Thymus (tissue), 11 donors: ENCODE results near the gene RAB34. TPM values are rescaled to one million over a fixed set of nuclear protein-coding genes. Genes with fewer than 3 reads are reported as not detected.
"Not testable (repeated sequence)": the region's sequence is repeated elsewhere in the genome, so short reads cannot be mapped to it uniquely, and the experiment has no call there.

ENCODE experiments used
- DNase-seq, 9 donors: peaks; one replicate each; pipeline ENCODE4 v3.0.0-alpha.2; 2013; ENCODE audit warnings: low spot score in 9 of 9, low read depth in 6 of 9, missing footprints in 1 of 9
- H3K27ac ChIP-seq, 2 donors: one replicate each; pipeline ENCODE4 v1.5.1; 2013; ENCODE audit warnings: control low read depth in 1 of 2, low read depth in 1 of 2, low read length in 1 of 2, mild to moderate bottlenecking in 1 of 2, moderate library complexity in 1 of 2
- H3K27me3 ChIP-seq, 2 donors: one replicate each; pipeline ENCODE4 v1.5.1; 2013; ENCODE audit warnings: low read length in 1 of 2; ENCODE audit not compliant: control insufficient read depth in 2 of 2, insufficient read depth in 1 of 2
- H3K36me3 ChIP-seq, 2 donors: one replicate each; pipeline ENCODE4 v1.5.1; 2013; ENCODE audit warnings: low read length in 1 of 2, mild to moderate bottlenecking in 1 of 2, moderate library complexity in 1 of 2; ENCODE audit not compliant: control insufficient read depth in 2 of 2, insufficient read depth in 2 of 2
- H3K4me1 ChIP-seq, 2 donors: one replicate each; pipeline ENCODE4 v1.5.1; 2013; ENCODE audit warnings: low read length in 2 of 2; ENCODE audit not compliant: control insufficient read depth in 2 of 2, insufficient read depth in 2 of 2
- H3K4me3 ChIP-seq, 2 donors: one replicate each; pipeline ENCODE4 v1.5.1; 2013; ENCODE audit warnings: low read length in 2 of 2, control low read depth in 1 of 2, mild to moderate bottlenecking in 1 of 2
- H3K9me3 ChIP-seq, 2 donors: one replicate each; pipeline ENCODE4 v1.5.1; 2013; ENCODE audit warnings: low read length in 1 of 2, mild to moderate bottlenecking in 1 of 2; ENCODE audit not compliant: control insufficient read depth in 2 of 2, insufficient read depth in 1 of 2
- WGBS: extraction: QIAGEN DNeasy Blood & Tissue Kit; methylation state at CpG from one replicate; pipeline ENCODE4 v1.1.7; 2013; 5-methylcytosine and 5-hydroxymethylcytosine counted together
- polyA plus RNA-seq: library from polyadenylated mRNA; stranded (reverse); fragments of 200-250 nt; gene quantifications from one replicate; pipeline ENCODE4 v1.2.3, GENCODE V29; 2013
- total RNA-seq: library from RNA; stranded (reverse); fragments of 120-200 nt; gene quantifications from one replicate; pipeline ENCODE4 v1.2.4, GENCODE V29; 2013
- donor health status: healthy.

Gene RAB34
- total and polyA plus RNA-seq, 2 donors = 26.6 to 81.9 TPM

DNA sequence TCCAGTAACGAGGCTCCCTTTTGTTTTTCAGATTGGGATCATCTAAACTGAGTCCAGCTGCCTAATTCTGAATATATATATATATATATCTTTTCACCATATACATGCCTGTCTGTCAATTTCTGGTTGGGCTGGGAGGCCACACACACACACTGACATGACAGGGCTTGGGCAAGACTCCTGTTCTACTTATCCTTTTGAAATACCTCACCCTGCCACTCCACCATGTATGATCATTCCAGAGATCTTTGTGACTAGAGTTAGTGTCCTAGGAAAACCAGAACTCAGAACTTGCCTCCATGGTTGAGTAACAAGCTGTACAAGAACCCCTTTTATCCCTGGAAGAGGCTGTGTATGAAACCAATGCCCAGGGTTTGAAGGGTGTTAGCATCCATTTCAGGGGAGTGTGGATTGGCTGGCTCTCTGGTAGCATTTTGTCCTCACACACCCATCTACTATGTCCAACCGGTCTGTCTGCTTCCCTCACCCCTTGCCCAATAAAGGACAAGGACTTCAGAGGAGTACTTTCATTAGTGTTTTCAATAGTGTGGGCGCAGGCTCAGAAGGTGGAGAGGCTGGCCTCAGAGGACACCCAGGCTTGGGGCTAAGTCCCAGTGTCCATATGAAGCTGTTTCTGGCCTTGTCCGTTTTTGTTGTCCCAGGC is 6.3 kb upstream of the RAB34 start:
- H3K9me3 ChIP-seq, H3K4me3 ChIP-seq, DNase-seq: not testable (repeated sequence)
- WGBS = 97% methylated on average over 4 of the region's 4 CpGs
- Histone ChIP-seq H3K36me3 (peaks cover 39 to 46% of the 10 kb centered on the region in 2 donors), H3K27me3 (peaks cover 0 to 13% of the 10 kb centered on the region in 2 donors), H3K4me1 (peaks cover 18 to 72% of the 10 kb centered on the region in 2 donors), H3K27ac (peak overlapping the region in 1 of 2 donors; percentile 21)

- Histone ChIP-seq H3K27ac (no peak overlapping the region), H3K36me3 (peaks cover 39 to 46% of the 10 kb centered on the region in 2 donors), H3K27me3 (peaks cover 5 to 19% of the 10 kb centered on the region in 2 donors), H3K9me3 (peaks cover 0 to 4% of the 10 kb centered on the region in 2 donors), H3K4me1 (peaks cover 20 to 76% of the 10 kb centered on the region in 2 donors), H3K4me3 (no peak overlapping the region)
- 98% methylated on average over 6 of the region's 6 CpGs for WGBS
- no peak for DNase-seq
Observed at GRCh38 chr17:28723159-28723835, 5.6 kb upstream of the RAB34 start.

DNA sequence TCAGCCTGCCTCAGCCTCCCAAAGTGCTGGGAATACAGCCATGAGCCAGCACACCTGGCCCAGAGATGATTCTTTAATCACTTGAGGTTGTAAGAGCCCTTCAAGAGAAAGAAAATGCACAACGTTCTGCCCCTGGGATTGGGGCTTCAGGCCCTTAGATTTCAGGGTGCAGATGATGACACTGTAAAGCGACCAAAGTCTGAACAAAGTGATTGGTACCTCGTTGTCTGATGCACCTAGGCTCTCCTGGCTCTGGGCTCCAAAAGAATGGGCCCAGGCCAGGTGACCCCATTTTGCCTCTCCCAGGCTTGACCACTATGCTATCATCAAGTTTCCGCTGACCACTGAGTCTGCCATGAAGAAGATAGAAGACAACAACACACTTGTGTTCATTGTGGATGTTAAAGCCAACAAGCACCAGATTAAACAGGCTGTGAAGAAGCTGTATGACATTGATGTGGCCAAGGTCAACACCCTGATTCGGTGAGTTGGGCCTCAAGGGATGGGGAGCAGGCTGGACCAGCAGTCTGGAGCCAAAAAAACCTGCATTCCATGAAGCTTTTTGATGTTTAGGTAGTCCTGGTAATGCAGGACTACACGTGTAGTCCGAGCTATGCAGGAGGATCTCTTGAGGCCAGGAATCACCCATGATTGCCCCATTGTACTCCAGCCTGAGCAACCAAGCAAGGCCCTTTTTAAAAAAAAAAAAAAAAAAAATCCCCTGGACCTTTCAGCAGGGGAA is 4.9 kb upstream of the RAB34 start:
- 95% methylated on average over 7 of the region's 7 CpGs for WGBS
- Histone ChIP-seq H3K36me3 (peaks cover 39 to 46% of the 10 kb centered on the region in 2 donors), H3K27ac (no peak overlapping the region), H3K9me3 (no peaks in the 10 kb centered on the region), H3K4me1 (peaks cover 21 to 74% of the 10 kb centered on the region in 2 donors), H3K27me3 (peaks cover 11 to 26% of the 10 kb centered on the region in 2 donors), H3K4me3 (no peak overlapping the region)
- no peak for DNase-seq

DNA sequence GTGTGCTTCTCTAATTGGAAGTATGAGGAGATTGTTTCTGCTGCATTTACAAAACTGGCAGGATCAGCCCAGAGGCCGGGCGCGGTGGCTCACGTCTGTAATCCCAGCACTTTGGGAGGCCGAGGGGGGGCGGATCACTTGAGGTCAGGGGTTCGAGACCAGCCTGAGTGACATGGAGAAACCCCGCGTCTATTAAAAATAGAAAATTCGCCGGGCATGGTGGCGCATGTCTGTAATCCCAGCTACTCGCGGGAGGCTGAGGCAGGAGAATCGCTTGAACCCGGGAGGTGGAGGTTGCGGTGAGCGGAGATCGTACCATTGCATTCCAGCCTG is 3.3 kb upstream of the RAB34 start:
- DNase-seq = not testable (repeated sequence)
- H3K4me1 ChIP-seq = peaks cover 23 to 68% of the 10 kb centered on the region in 2 donors

GRCh38 chr17:28720247-28720996 is 2.8 kb upstream of the RAB34 start:
- Histone ChIP-seq H3K9me3 (no peaks in the 10 kb centered on the region), H3K4me3 (peak overlapping the region; percentile 64 to 85), H3K27me3 (peaks cover 31 to 40% of the 10 kb centered on the region in 2 donors), H3K36me3 (peaks cover 39 to 46% of the 10 kb centered on the region in 2 donors), H3K4me1 (peaks cover 18 to 62% of the 10 kb centered on the region in 2 donors), H3K27ac (peak overlapping the region; percentile 77 to 87)
- DNase-seq = peak in 2 of 9 donors; percentile 22 to 49
- 4% methylated on average over 28 of the region's 30 CpGs for WGBS

More for the DNA sequence above, 3.3 kb upstream of the RAB34 start:
- H3K9me3 ChIP-seq, H3K27ac ChIP-seq: not testable (repeated sequence)
- Histone ChIP-seq H3K27me3 (peaks cover 27 to 40% of the 10 kb centered on the region in 2 donors), H3K4me3 (peak overlapping the region; percentile 64 to 85), H3K36me3 (peaks cover 39 to 46% of the 10 kb centered on the region in 2 donors)
- WGBS = 62% methylated on average over 19 of the region's 19 CpGs

GRCh38 chr17:28719021-28719433 is 1.4 kb upstream of the RAB34 start:
- no peaks in the 10 kb centered on the region for H3K9me3 ChIP-seq
- peaks cover 16 to 54% of the 10 kb centered on the region in 2 donors for H3K4me1 ChIP-seq
- peak overlapping the region; percentile 82 to 87 for H3K27ac ChIP-seq
- H3K4me3 ChIP-seq = peak overlapping the region; percentile 64 to 85
- H3K27me3 ChIP-seq = peaks cover 31 to 54% of the 10 kb centered on the region in 2 donors
- WGBS = 50% methylated on average over 18 of the region's 18 CpGs
- no peak for DNase-seq
- peaks cover 29 to 33% of the 10 kb centered on the region in 2 donors for H3K36me3 ChIP-seq

GRCh38 chr17:28718333-28719020 is 809 bp upstream of the RAB34 start:
- no peaks in the 10 kb centered on the region for H3K9me3 ChIP-seq
- H3K27me3 ChIP-seq = peaks cover 31 to 56% of the 10 kb centered on the region in 2 donors
- peak in 1 of 9 donors; percentile 27 for DNase-seq
- H3K4me3 ChIP-seq = peak overlapping the region; percentile 42 to 45
- 60% methylated on average over 18 of the region's 18 CpGs for WGBS
- H3K36me3 ChIP-seq = peaks cover 26 to 28% of the 10 kb centered on the region in 2 donors
- peaks cover 16 to 53% of the 10 kb centered on the region in 2 donors for H3K4me1 ChIP-seq
- peak overlapping the region in 1 of 2 donors; percentile 10 for H3K27ac ChIP-seq
